Activated CD8-positive, alpha-beta memory T cell treated with anti-CD3 and anti-CD28 coated beads, Interleukin-2, amount 10 ng/mL, durations not matched to agents 7 days and 5 days (primary cell): ENCODE data around the gene SPARC. TPM values are rescaled to one million over a fixed set of nuclear protein-coding genes. Genes with fewer than 3 reads are reported as not detected.

ENCODE experiments used
- ATAC-seq: fragments of 150-1000 bp; cut with Tn5 transposase; one replicate; pipeline ENCODE4 v1.10.0; 2021; ENCODE audit warnings: moderate library complexity
- CTCF ChIA-PET: fragments of 350-600 bp; sonication (Branson Sonifier 250); formaldehyde crosslinking; loops from one replicate; lab custom pipeline; 2021; ENCODE audit warnings: antibody characterized with exemption; lab: Charles Lee
- DNase-seq: peaks from one replicate; pipeline ENCODE4 v3.0.0-alpha.2; 2020
- H3K27ac Mint-ChIP-seq: one replicate; pipeline ENCODE4 v1.8.0; 2021; ENCODE audit warnings: mild to moderate bottlenecking, mixed read lengths
- H3K27me3 Mint-ChIP-seq: one replicate; pipeline ENCODE4 v1.8.0; 2021; ENCODE audit warnings: mixed read lengths
- H3K36me3 Mint-ChIP-seq: one replicate; pipeline ENCODE4 v1.8.0; 2021; ENCODE audit warnings: mild to moderate bottlenecking, mixed read lengths
- H3K4me1 Mint-ChIP-seq: one replicate; pipeline ENCODE4 v1.8.0; 2021; ENCODE audit warnings: mixed read lengths
- H3K4me3 Mint-ChIP-seq: one replicate; pipeline ENCODE4 v1.8.0; 2021; ENCODE audit warnings: mild to moderate bottlenecking, moderate library complexity, mixed read lengths
- H3K9me3 Mint-ChIP-seq: one replicate; pipeline ENCODE4 v1.8.0; 2022; ENCODE audit warnings: low read depth, mixed read lengths
- total RNA-seq, 2 experiments: library from RNA; stranded (reverse); gene quantifications; one replicate each; pipeline ENCODE4 v1.2.3, GENCODE V29; 2021

The SPARC gene
- total RNA-seq, 2 experiments from 2014 or later: 0.18 to 0.37 TPM

DNA sequence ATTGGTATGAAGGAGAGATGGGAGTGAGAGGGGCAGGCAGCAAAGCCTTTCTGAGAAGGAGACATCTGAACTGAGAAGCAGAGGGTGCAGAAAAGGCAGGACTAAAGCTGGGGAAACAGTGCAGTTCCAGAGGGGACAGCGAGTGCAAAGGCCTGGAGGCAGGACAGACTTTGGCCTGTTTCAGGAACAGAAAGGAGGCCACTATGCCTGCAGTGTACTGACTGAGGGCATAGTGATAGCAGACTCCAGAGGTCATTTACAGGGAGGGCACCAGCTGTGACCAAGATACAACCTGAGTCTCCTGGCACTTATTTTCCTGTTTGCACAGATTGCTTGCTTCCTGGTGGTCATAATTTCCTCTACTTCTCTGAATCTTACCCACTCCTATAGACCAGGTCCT is 29.6 kb downstream of the SPARC start:
- Mint-ChIP-seq H3K36me3 (no peaks in the 10 kb centered on the region), H3K4me1 (peaks cover 3% of the 10 kb centered on the region), H3K27ac (no peak overlapping the region), H3K9me3 (no peaks in the 10 kb centered on the region), H3K4me3 (no peak overlapping the region), H3K27me3 (peaks cover 31% of the 10 kb centered on the region)
- CTCF ChIA-PET: interaction anchor here (2.8 to 3.0 kb wide), 2 partner anchors 85 to 115 kb away, joined by 51 to 72 read pairs; partner anchors contain the start of gene G3BP1
- DNase-seq: no peak
- ATAC-seq: no peak

DNA sequence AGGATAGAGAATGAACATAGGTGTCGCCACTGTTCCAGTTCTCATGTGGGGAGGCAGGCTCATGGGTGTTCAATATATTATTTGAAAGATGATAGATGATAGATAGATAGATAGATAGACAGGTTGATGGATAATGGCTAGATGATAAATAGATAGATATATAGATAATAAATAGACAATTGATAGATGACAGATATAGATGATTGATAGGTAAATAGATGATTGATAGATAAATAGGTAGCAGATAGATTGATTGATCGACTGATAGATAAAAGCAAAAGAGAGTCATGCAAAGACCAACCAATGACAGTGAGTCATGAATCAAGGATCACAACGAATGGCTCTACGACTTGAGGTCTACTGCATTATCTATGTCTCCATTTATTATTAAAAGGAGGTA is 30.4 kb downstream of the SPARC start:
- Mint-ChIP-seq H3K27me3 (peaks cover 31% of the 10 kb centered on the region), H3K9me3 (no peaks in the 10 kb centered on the region), H3K4me3 (no peak overlapping the region), H3K4me1 (no peaks in the 10 kb centered on the region), H3K27ac (no peak overlapping the region), H3K36me3 (no peaks in the 10 kb centered on the region)
- ATAC-seq (no peak), DNase-seq (no peak)
- CTCF ChIA-PET: interaction anchor here (0.7 to 3.0 kb wide), 2 partner anchors 16 to 116 kb away, joined by 4 to 51 read pairs; partner anchors contain the start of gene G3BP1

DNA sequence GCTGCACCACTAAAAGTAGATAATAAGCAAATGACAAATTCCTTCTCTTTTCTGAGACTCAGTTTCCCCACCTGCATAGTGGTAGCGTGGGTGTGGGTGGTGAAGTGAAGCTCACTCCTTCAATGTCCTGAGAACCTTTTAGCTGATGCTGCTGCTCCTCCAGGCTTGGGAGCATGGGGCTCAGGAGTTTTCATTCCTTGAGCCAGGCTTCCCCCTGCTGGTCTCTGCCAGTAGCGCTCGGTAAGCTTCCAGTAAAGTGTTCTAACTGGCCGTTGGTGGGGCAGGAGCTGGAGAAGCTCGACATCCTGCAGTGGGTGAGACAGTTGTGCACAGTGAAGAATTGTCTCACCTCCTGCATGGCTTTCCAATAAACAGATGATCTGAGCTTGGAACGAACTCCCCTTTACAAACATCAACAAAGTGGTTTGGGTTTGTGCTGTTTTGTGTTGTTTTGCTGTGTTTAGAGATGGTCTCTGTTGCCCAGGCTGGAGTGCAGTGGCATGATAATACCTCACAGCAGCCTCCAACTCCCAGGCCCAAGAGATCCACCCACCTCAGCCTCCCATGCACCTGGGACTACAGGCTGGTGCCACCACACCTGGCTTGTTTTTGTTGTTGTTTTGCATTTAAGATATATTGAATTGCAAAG is 34.6 kb downstream of the SPARC start:
- no peaks in the 10 kb centered on the region for H3K36me3 Mint-ChIP-seq
- H3K4me1 Mint-ChIP-seq: no peaks in the 10 kb centered on the region
- no peaks in the 10 kb centered on the region for H3K9me3 Mint-ChIP-seq
- no peak overlapping the region for H3K27ac Mint-ChIP-seq
- DNase-seq: peak; percentile 79
- peak; percentile 98 for ATAC-seq
- CTCF ChIA-PET: interaction anchor here (0.6 to 4.2 kb wide), 42 partner anchors 9 to 698 kb away, joined by 3 to 37 read pairs (median 4); partner anchors contain the start of genes G3BP1 and SLC36A1
- peaks cover 18% of the 10 kb centered on the region for H3K27me3 Mint-ChIP-seq
- H3K4me3 Mint-ChIP-seq: no peak overlapping the region

DNA sequence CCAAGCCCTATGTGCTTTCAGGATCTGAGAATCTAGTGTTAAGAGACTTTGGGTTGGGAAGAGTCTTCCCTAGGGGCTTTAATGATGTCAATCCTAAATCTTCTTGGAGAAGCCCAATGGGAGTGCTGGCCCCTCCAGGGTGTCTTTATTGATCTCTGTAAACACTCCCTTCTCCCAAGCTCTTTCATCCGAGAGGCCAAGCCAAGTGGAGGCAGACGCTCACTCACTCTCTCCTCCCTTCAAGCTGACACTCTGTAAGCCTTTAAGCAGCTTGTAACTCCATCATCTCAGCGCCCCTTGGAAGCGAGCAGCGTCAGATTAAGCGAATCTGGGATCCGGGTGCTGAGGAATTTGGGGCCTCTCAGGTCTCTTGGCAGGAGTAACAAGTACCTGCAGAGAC is 37.7 kb downstream of the SPARC start:
- Mint-ChIP-seq H3K27ac (no peak overlapping the region), H3K4me3 (no peak overlapping the region), H3K9me3 (no peaks in the 10 kb centered on the region), H3K27me3 (peaks cover 6% of the 10 kb centered on the region), H3K36me3 (no peaks in the 10 kb centered on the region), H3K4me1 (no peaks in the 10 kb centered on the region)
- no peak for DNase-seq
- CTCF ChIA-PET: interaction anchor here (1.2 to 2.1 kb wide), 3 partner anchors 10 to 201 kb away, joined by 3 to 8 read pairs (median 5); partner anchors contain the start of gene SLC36A1
- ATAC-seq: no peak

DNA sequence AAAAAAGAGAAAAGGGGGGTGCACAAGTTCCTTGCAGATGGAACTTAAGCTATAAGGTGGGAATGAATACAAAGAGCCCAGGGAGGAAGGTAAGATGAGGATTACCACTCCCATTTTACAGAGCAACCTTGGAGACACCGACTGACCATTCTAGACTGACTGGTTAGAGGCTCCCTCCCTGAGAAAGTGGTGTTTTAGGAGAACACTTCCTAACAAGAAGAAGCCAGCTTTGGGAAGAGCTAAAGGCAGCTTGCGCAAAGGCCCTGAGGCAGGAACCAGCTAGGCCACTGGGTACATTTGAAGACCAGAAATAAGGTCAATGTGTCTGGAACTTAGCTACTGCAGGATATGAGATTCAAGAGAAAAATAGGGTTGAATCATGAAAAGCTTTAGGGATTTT is 38.6 kb downstream of the SPARC start:
- ATAC-seq (no peak), DNase-seq (no peak)
- H3K36me3 Mint-ChIP-seq: no peaks in the 10 kb centered on the region
- H3K4me3 Mint-ChIP-seq: no peak overlapping the region
- H3K9me3 Mint-ChIP-seq: no peaks in the 10 kb centered on the region
- no peak overlapping the region for H3K27ac Mint-ChIP-seq
- peaks cover 10% of the 10 kb centered on the region for H3K27me3 Mint-ChIP-seq
- CTCF ChIA-PET: interaction anchor here (0.6 to 3.2 kb wide), 3 partner anchors 11 to 362 kb away, joined by 3 to 10 read pairs (median 8); partner anchors contain the start of gene SLC36A1
- H3K4me1 Mint-ChIP-seq: no peaks in the 10 kb centered on the region

DNA sequence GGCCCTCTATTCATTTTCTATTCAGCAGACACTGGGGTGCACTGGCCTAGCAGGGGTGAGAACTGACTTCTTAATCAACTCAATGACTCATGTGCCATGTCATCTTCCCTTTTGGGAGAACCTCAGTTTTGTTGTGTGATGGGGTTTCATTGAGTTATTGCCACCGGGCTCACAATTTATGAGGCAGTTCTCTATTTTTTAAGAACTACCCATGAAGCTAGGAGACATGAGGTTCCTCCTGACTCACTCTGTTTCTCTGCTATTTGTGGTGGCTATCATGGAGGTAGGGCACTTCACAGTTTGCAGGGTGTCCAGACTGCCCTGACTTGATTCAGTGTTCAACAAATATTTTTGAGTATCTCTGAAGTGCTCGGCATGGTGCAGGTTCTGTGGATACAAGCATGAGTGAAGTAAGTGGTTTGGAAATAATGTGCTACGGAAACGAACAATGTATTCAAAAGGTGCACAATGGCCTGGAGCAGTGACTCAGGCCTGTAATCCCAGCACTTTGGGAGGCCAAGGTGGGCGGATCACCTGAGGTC is 39.3 kb downstream of the SPARC start:
- H3K27me3 Mint-ChIP-seq: peaks cover 12% of the 10 kb centered on the region
- no peak overlapping the region for H3K27ac Mint-ChIP-seq
- DNase-seq (no peak), ATAC-seq (no peak)
- H3K4me1 Mint-ChIP-seq: no peaks in the 10 kb centered on the region
- no peak overlapping the region for H3K4me3 Mint-ChIP-seq
- H3K9me3 Mint-ChIP-seq: no peaks in the 10 kb centered on the region
- CTCF ChIA-PET: interaction anchor here (0.6 to 3.2 kb wide), 2 partner anchors 12 to 363 kb away, joined by 3 to 10 read pairs; no protein-coding TSS in a partner anchor
- H3K36me3 Mint-ChIP-seq: no peaks in the 10 kb centered on the region

DNA sequence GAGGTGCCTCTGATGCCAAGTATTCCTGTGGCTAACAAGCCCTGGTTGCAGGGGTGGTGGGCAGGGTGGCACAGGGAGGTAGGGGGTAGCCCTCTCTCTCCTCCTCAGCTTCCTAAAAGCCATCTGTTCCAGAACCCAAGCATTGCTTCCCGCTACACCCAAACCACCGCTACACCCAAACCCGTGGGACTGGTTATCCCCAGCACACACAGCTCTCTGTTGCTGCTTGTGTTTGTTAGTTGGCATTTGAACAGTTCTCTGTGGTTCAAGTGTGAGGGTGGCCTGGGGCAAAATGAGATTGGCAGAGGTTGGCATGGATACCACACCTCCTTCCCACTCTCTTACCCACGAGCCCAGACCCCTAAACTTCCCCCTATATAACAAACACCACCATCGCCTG is 40.4 kb downstream of the SPARC start:
- Mint-ChIP-seq H3K9me3 (no peaks in the 10 kb centered on the region), H3K4me1 (no peaks in the 10 kb centered on the region), H3K27ac (no peak overlapping the region), H3K36me3 (no peaks in the 10 kb centered on the region), H3K4me3 (no peak overlapping the region), H3K27me3 (peaks cover 12% of the 10 kb centered on the region)
- no peak for DNase-seq
- ATAC-seq: no peak
- CTCF ChIA-PET: interaction anchor here (3.2 kb wide), 1 partner anchor 13 kb away, joined by 10 read pairs; no protein-coding TSS in a partner anchor

DNA sequence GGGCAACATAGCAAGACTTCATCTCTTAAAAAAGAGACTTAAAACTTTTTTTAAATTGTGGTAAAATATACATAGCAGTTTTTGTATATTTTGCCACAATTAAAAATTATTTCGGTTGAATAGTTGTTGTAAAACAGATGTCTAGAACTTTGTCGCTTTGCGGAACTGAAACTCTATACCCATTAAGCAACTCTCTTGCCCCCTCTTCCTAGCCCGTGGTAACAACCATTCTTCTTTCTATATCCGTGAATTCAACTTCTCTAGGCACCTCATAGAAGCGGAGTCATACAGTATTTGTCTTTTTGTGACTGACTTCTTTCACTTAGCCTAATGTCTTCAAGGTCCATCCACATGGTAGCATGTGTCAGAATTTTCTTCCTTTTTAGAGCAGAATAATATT is 43.3 kb downstream of the SPARC start:
- CTCF ChIA-PET: interaction anchor here (1.0 kb wide), 2 partner anchors 9 to 195 kb away, joined by 3 read pairs; no protein-coding TSS in a partner anchor
- Mint-ChIP-seq H3K4me1 (peaks cover 7% of the 10 kb centered on the region), H3K27ac (no peak overlapping the region), H3K27me3 (peaks cover 12% of the 10 kb centered on the region), H3K4me3 (no peak overlapping the region), H3K9me3 (peaks cover 2% of the 10 kb centered on the region), H3K36me3 (no peaks in the 10 kb centered on the region)
- DNase-seq (no peak), ATAC-seq (no peak)

DNA sequence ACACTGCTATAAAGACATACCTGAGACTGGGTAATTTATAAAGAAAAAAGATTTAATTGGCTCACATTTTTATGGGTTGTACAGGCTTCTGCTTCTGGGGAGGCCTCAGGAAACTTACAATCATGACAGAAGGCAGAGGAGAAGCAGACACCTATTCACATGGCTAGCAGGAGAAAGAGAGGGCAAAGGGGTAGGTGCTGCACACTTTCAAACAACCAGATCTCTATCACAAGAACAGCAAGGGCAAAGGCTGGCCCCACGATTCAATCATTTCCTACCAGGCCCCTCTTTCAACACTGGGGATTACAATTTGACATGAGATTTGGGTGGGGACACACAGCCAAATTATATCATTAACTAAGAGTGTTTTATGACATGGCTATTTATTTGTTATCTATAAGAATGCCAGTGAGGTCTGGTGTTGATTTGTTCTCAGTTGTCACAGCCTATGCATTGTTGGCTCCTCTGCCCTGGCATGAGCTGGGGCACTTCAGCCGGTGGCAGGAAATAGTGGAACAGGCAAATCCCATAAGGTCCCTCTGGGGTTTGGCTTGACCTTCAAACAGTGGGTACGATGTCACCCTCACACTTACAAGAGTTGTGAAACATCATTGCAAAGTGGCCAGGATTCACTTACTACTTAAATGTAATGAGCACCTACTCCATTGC is 44.1 kb downstream of the SPARC start:
- CTCF ChIA-PET: interaction anchor here (1.0 kb wide), 1 partner anchor 9 kb away, joined by 3 read pairs; no protein-coding TSS in a partner anchor
- Mint-ChIP-seq H3K4me1 (peaks cover 7% of the 10 kb centered on the region), H3K27ac (no peak overlapping the region), H3K9me3 (peaks cover 2% of the 10 kb centered on the region), H3K36me3 (no peaks in the 10 kb centered on the region), H3K4me3 (no peak overlapping the region), H3K27me3 (peaks cover 15% of the 10 kb centered on the region)
- no peak for DNase-seq
- no peak for ATAC-seq

DNA sequence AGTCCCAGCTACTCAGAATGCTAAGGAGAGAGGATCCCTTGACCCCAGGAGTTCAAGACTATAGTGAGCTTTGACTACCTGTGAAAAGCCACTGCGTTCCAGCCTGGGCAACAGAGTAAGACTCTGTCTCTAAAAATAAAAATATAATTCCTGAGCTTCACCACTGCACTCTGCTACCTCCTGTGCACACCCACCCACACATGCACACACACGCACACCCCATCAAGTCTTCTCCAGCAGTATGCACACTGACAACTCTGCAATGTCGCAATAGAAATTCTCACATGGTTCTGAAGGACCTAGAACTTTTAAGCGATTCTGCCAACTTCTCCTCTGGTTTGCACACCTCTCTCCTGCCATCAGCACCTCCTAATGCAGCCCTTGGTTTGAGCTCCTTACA is 48.1 kb downstream of the SPARC start:
- H3K27ac Mint-ChIP-seq: no peak overlapping the region
- no peaks in the 10 kb centered on the region for H3K36me3 Mint-ChIP-seq
- H3K4me3 Mint-ChIP-seq: no peak overlapping the region
- peaks cover 2% of the 10 kb centered on the region for H3K9me3 Mint-ChIP-seq
- ATAC-seq: no peak
- peaks cover 7% of the 10 kb centered on the region for H3K4me1 Mint-ChIP-seq
- peaks cover 12% of the 10 kb centered on the region for H3K27me3 Mint-ChIP-seq
- DNase-seq: no peak
- CTCF ChIA-PET: interaction anchor here (2.7 kb wide), 1 partner anchor 13 kb away, joined by 9 read pairs; no protein-coding TSS in a partner anchor

DNA sequence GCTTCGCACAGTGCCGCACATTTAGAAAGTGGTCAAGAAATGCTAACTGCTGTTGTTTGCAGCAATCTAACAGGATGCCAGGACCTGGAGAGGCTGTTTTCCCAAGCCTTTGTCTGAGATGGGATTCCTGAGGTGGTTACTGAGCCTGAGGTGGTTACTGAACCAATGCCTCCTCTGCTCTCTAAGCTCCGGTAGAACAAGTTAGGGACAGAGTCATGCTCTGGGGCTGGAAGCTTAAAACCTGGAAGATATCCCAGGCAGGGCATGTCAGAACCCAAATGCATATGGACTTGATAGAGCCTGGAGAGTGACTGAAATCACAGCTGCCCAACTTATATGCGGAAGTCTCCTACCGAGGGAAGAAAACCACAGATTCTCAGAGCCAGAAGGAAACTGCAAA is 49.0 kb downstream of the SPARC start:
- Mint-ChIP-seq H3K4me1 (peaks cover 7% of the 10 kb centered on the region), H3K27ac (no peak overlapping the region), H3K9me3 (peaks cover 2% of the 10 kb centered on the region), H3K27me3 (peaks cover 10% of the 10 kb centered on the region), H3K36me3 (no peaks in the 10 kb centered on the region), H3K4me3 (no peak overlapping the region)
- DNase-seq: no peak
- CTCF ChIA-PET: interaction anchor here (2.7 kb wide), 1 partner anchor 14 kb away, joined by 9 read pairs; no protein-coding TSS in a partner anchor
- no peak for ATAC-seq

DNA sequence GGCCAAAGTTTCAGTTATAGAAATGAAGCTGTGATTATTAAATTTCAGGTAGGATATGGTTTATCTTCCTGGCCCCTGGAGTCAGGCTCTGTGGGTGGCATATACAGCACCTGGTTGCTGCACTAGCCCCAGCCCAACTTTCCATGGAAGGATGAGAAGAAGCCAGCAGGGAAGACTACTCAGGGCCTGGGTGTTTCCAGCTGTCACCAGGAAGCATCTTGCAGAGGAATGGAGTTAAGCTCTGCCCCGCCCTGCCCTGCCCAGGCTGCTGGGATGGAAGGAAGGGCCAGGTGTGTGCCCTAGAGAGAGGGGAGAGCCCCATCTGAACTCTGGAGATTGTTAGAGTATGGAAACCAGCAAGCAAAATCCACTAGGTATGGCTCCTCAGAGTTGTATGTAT is 52.8 kb downstream of the SPARC start:
- Mint-ChIP-seq H3K9me3 (no peaks in the 10 kb centered on the region), H3K4me1 (no peaks in the 10 kb centered on the region), H3K36me3 (no peaks in the 10 kb centered on the region), H3K4me3 (no peak overlapping the region), H3K27me3 (peaks cover 9% of the 10 kb centered on the region), H3K27ac (no peak overlapping the region)
- CTCF ChIA-PET: interaction anchor here (1.7 kb wide), 1 partner anchor 18 kb away, joined by 7 read pairs; no protein-coding TSS in a partner anchor
- ATAC-seq (no peak), DNase-seq (no peak)

DNA sequence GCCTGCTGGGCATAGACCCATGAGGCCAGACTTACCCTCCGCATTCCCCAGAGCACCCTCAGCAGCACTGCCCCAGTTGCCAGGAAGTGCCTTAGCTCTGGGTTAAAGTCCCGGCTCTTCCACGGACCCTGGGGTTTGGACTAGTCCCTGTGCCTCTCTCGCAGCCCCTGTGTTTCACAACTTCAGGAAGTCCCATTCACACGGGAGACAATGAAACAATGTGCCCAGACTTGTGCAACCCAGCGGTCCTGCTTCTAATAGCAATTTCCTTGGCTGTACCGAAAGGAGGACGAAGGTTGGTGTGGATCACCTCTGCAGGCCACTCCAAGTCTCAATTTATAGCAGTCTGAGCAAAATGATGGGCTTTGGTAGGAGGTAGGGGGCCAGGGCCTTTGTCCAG is 53.8 kb downstream of the SPARC start:
- CTCF ChIA-PET: interaction anchor here (1.7 kb wide), 1 partner anchor 19 kb away, joined by 7 read pairs; no protein-coding TSS in a partner anchor
- no peak for ATAC-seq
- Mint-ChIP-seq H3K4me3 (no peak overlapping the region), H3K36me3 (no peaks in the 10 kb centered on the region), H3K27ac (no peak overlapping the region), H3K27me3 (peaks cover 6% of the 10 kb centered on the region), H3K4me1 (no peaks in the 10 kb centered on the region), H3K9me3 (no peaks in the 10 kb centered on the region)
- DNase-seq: no peak
